Hepatocyte (in vitro differentiated cells): ENCODE results near the gene PARD3B.

Experiments used
- EZH2phosphoT487 ChIP-seq: fragments of 200-600 bp; sonication (generic); IDR thresholded peaks from one replicate; pipeline ENCODE4 v1.6.1; 2018; ENCODE audit warnings: antibody characterized with exemption, mild to moderate bottlenecking, low read depth, moderate library complexity; ENCODE audit not compliant: unreplicated experiment, severe bottlenecking
- TF ChIP-seq, protein P1 (sequence below): fragments of 200-600 bp; sonication (generic); IDR thresholded peaks from 2 replicates; pipeline ENCODE4 v1.5.1; 2016; ENCODE audit warnings: antibody characterized with exemption, mild to moderate bottlenecking; ENCODE audit not compliant: poor library complexity

DNA sequence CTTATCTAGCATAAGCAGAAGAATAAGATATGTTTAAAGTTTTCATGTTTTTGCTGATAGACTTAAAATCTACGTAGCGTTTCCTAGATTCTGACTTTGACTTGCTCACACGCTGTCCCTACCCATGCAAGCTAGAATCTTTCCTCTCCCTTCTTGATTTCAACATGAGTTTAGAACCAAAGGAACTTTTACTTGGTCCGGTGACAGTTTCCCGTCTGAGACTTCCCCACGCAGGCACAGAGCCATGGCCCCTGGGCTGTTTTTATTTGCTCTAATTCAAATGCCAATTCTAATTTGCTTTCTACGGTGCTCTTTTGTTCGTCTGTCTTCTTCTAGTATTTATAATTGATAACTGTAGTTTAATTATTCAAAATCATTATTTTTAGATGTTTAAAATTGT is 467.7 kb downstream of the PARD3B start:
- TF ChIP-seq, protein P1, sequence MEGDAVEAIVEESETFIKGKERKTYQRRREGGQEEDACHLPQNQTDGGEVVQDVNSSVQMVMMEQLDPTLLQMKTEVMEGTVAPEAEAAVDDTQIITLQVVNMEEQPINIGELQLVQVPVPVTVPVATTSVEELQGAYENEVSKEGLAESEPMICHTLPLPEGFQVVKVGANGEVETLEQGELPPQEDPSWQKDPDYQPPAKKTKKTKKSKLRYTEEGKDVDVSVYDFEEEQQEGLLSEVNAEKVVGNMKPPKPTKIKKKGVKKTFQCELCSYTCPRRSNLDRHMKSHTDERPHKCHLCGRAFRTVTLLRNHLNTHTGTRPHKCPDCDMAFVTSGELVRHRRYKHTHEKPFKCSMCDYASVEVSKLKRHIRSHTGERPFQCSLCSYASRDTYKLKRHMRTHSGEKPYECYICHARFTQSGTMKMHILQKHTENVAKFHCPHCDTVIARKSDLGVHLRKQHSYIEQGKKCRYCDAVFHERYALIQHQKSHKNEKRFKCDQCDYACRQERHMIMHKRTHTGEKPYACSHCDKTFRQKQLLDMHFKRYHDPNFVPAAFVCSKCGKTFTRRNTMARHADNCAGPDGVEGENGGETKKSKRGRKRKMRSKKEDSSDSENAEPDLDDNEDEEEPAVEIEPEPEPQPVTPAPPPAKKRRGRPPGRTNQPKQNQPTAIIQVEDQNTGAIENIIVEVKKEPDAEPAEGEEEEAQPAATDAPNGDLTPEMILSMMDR, result no peak
- no peak for TF ChIP-seq EZH2phosphoT487
